Measurements from ENCODE around the gene MYMK.

The MYMK gene

DNA sequence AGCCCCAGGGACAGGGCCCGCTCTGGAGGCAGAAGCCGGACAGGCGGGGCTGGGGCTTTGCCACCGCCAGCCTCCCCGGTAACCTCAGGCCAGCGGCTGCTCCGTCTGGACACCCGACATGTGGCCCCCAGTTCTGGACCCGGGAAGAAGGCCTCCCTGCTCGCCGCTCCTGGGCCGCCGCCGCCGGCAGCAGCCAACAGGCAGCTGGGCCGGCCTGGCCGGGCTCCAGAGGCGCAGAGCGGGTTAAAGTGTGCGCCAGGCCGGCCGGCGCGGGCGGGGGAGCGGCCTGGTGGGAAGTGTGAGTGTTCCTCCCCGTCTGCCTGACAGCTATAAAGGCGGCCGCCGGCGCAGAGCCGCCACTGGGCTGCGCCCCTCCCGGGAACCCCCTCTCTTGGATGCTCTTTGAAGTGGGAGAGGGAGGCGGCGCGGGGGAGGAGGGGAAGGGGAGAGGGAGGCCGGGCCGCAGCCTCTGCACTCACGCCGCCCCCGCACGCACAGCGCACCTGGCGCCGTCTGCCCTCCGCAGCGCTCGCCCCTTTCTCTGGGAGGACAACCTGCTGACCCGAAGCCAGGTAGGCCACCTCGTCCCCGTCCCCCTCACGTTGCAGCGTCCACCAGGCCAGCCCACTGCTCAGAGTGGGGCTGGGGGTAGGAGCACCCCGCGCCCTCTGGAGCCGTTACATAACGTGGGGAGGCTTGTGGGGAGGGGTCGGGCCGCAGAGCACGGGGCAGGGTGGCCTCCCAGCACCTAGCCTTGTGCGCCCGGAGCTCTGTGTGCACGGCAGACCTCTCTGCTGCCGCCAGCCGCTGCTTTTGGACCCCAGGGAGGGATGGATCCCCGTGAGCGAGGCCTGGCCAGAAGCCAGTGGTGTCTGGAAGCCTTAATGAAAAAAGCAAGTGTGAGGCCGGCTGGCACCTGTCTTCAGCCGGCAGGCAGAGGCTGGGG lies 9.9 kb upstream of the MYMK start, which contains the start of gene ADAMTSL2:
TSS of gene ADAMTSL2 (plus strand) at position 359 of the 946 bp plus-strand sequence. CDS start 2,009 bp downstream, outside the sequence.
- peak; percentile 40 for DNase-seq

GRCh38 chr9:133533857-133534256 lies 9.1 kb upstream of the MYMK start:
- no peak for DNase-seq

- peak; percentile 87 for DNase-seq
Observed at GRCh38 chr9:133532937-133533668, 8.3 kb upstream of the MYMK start.

DNA sequence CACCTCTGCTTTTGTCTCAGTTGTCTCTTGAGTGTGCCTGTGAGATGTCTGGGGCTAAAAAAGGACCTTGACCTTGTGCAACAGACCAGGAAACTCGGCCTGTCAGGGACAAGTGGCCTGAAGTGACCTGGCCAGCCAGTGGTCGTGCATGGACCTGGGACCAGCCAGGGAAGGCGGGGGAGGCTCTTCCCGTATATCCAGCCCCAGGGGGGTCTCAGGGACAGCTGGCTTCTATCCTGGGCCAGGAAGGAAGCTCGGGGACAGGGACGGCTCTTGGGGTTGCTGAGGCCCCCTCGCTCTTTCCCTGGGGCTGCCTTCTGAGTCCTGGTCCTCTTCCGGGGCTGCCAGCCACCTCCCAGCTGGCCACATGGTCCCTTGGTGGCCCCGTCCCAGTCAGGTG lies 6.5 kb upstream of the MYMK start:
- no peak for DNase-seq

- no peak for DNase-seq
Observed at GRCh38 chr9:133529874-133530273, 5.1 kb upstream of the MYMK start.

GRCh38 chr9:133529457-133529856 lies 4.7 kb upstream of the MYMK start:
- DNase-seq = no peak

DNA sequence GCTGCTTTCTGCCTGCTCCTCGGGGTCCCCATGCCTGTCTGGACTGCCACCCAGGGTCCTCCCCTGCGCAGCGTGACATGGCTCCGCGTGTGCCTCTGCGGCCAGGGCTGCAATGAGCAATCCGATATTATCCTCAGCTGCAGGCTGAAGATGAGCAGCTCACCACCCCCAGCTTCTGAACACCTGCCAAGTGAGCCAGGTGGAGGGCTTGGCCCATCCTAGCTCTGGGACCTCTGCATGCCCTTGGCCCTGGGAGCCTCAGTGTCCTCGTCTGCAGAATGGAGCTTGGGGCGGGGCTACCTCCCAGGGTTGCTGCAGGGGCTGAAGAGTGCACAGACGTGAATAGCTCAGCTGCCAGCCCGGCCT lies 4.1 kb upstream of the MYMK start:
- DNase-seq = no peak

DNA sequence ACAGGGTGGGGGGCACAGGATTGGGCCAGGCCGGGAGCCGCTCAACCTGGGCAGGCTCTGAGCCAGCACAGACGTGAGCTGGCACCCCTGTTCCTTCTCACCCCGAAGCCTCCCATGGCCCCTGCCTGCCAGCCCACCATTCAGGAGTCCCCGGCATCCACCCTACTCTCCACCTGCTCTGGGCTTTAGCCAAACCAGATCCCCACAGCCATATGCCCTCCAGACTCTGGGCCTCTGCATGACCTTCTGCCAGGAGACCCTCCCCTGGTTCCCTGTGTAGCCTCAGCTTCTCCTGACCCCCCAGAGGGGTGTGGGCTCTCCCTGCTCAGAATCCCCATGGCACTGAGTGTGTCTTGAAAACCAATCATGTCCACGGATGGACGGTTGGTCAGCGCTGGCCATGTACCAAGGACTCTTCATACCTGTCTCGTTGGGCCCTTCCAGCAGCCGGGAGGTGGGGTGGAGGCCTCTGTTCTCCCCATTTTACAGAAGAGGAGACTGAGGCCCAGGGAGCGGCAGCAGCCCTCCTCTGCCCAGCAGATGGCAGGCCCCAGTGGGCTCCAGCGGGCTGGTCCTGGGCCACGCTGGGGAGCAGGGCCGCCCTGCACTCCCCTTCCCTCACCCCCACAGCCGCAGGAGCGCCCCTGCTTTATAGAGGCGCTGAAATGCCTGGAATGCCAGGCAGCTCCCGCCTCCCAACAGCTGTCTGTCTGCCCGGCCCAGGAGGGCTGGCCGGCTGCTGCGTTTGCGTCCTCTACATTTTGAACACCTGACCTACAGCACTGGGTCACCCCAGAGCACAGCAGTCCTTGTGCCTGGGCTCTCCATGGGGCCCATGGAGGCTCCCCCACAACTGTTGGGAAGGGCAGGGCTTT lies 3.5 kb upstream of the MYMK start:
- no peak for DNase-seq

DNA sequence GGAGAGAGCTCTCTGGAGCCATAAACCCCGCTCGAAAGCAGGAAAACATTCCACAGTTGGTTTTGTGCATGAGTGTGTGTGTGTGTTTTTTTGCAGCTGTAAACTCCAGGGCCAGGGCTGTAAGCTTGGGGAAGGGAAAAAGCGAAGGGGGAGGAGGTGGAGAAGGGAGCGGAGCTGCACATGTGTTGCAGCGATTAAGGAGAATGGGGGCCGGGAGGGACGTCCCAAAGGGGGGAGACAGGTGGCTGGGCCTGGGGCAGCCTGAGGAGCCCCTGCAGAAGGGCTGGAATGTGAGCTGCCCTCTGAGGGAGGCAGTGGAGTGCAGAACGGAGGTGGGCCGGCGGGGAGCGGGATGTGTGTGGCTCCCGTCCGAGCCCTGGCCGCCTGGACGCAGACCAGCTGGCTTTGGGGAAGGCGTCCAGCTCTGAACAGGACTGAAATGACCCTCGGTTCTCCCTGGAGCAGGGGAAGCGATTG lies 2.7 kb upstream of the MYMK start:
- no peak for DNase-seq

DNA sequence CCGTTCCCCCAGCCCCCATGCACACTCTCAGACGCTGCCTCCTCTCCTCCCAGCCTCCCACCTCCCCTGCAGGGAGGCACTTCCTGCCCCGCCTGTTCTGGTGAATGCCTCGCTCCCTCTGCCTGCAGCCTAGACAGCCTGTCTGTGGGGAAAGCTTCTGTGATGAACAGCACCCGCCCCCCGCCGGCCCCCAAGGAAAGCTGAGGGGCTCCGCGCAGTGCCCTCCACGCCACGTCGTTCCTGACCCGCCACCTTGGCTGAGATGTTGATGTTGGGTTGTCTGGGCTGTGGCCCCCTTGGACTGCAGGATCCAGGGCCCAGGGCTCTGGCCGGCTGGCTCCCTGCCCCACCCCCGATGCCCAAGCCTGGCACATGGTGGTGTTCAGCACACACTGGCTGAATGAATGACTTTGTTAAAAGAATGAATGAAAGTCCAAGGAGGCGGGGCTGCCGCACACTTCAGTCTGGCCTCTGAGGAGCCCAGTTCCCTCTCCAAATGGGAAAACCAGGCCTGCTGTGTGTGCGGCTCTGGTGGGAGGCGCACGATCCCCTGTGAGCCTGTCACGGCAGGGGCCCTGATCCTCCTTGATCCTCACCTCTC lies 2.1 kb upstream of the MYMK start:
- no peak for DNase-seq

DNA sequence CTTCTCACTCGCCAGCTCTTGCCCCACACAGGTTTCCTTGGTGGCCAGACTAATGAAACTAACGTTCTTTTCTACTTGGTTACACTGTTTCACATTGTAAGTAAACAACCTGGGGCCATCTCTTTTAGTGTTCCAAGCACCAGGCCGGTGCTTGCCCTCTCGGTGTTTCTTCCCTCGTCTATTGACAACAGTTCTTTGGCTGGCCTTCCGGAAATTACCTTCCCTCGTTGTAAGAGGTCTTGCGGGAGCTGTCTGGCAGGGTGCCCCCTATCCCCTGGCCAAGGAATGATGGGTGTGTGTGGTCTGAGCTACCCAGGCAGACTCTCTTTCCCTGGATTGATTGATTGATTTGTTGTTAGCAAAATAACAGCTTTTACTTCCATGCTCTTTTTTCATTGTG lies 918 bp upstream of the MYMK start:
- DNase-seq = no peak

DNA sequence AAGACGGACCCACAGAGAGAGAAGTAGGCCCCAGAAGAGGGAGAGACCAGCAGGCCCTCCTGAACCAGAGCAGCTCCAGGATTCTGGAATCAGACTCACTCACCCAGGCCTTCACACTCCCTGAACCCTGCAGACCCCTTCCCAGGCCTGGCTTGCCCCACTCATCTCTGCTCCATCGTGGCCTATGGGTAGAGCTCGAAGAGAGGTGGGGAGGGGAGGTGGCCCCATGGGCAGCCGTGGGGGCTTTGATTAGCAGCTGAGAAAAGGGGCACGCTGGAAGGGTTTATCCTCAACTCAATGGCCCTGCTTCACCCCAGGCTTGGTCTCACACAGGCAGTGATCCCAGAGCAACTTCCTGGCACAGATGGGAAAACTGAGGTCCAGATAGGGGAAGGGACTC lies 613 bp downstream of the MYMK start:
- no peak for DNase-seq

GRCh38 chr9:133523106-133523505 lies 1.7 kb downstream of the MYMK start:
- no peak for DNase-seq

DNA sequence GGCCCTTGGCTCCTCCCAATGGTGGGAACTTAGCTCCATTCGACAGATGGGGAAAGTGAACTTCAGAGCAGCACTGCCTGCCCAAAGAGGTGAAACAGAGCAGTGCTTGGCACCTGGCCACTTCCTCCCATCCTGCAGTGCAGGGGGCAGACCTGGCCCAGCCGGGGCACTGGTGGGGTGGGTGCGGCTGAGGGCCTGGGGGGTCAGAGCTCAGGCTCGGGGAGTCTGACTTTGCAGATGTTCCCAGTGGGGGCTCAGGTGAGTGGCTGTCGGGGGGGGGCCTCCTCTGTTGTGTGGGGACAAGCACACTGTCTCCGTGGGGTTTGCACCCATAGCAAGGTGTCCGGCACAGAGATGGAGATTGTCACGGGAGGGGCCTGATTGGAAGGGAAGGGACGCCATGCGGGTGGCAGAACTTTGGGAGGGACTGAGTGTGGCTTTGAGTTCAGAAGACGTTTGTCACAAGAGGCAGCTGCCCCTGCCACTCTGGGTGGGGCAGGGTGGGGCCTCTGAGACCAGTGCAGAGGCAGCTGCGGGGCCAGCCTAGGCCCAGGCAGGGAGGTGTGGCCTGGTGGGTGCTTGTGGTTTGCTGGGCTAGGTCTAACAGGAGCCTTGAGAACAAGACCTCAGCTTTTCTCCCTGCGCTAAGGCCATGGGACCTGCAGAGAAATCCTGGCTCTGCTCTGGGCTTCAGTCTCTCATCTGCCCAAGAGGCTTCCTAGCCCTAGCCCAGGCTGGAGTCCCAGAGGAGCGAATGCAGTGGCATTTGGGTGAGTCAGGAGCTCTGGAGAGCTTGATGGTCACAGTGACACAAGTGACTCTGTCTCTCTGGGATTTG lies 2.5 kb downstream of the MYMK start:
- no peak for DNase-seq

DNA sequence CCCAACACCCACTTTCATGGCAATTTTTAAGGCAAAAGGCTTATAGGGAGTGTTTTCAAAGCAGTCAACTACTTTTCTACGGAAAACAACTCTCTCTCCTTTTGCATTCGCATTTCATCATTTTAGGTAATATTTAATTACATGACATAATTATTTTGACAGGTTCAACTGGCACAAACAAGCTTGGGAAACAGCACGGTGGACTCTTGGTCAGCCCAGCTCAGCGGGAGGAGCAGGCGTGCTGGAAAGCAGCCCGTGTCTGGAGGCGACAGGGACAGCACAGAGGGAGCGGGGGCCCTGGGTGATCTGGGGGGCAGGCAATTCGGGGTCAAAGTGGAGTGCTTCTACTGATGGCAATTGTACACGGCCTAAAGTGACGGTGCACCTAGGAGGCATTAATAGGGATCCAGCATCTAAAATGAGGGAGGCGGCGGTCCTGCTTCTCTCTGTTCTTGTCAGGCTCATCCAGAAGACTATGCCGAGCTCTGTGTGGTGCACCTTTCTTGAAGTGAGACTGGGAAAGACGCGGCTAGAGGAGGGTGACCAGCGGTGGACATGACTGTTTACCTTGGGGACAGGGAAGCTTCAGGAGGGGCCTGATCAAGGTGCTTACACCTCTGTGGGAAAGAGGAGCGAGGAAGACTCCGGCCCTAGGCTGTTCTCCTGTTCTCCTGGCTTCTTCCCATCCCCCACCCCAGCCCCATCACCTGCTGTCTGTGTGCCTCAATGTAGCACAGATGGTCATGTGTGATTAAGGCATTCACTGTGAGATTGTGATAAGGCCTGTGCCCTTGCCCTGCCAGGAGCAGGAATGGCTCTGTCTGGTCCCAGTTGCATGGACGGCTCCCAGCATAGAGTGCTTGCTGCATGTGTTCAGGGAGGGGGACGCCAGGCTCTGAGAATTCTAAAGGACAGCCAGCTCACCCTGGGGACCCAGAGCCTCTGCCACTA lies 3.4 kb downstream of the MYMK start:
- DNase-seq = no peak

DNA sequence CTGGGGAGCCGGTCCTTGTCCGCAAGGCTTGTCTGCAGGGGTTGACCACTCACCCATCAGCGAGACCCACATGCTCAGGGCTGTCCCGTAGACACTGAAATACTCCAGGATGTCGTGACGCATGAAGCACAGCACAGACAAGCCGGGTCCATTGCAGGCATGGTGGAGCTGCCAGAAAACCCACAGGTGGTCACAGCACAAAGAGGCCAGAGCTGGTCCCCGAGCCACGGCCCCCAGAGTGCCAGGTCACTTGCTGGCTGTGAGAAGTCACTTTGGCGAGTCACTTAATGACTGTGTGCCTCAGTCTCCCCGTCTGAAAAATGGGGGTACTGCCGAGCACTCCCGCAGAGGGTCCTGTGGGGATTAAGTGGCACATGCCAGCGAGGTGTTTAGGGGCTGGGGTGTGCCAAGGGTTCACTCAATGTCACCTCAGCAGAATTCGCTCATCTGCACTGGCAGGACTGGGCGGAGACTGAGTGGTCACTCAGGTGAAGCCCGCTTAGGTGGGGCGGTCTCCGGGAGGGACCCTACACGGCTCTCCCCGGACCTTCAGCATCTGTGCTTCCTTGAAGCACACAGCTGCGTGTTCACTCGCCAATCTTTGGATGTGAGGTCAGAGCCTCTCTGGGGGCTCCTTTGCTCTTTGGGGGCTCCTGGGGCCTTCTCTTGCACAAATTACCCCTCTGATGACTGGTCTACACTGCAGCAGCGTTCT lies 4.5 kb downstream of the MYMK start:
- no peak for DNase-seq

GRCh38 chr9:133519693-133520092 lies 5.1 kb downstream of the MYMK start:
- no peak for DNase-seq

DNA sequence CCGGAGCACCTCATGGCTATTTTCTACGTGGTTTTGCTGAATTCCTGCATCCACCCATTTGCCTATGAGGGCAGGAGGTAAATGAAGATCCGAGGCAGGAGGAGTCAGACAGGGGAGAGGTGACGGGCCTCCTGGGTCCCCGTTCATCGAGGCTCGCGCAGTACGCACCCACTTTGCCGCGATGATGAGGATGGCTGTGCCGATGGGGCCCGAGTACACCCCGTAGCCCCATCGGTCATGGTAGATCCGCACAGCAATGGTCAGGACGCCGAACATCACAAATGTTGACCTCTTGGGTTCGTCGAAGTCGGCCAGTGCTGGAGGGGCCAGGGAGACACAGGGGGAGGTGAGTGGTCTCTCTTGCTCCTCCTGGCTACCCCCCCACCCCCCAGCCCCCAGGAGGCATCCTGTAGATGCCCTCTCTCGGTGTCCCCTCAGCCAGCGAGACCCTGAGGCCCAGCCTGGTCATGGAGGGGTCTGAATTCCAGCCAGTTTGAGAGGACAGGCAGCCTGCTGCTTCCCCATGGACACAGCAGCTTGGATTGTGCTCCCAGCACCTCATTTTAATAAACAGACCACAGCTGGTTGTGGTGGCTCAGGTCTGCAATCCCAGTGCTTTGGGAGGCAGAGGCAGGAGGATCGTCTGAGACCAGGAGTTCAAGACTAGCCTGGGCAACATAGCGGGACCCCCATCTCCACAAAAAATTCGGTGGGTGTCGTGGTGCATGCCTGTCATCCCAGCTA lies 5.9 kb downstream of the MYMK start:
- no peak for DNase-seq

DNA sequence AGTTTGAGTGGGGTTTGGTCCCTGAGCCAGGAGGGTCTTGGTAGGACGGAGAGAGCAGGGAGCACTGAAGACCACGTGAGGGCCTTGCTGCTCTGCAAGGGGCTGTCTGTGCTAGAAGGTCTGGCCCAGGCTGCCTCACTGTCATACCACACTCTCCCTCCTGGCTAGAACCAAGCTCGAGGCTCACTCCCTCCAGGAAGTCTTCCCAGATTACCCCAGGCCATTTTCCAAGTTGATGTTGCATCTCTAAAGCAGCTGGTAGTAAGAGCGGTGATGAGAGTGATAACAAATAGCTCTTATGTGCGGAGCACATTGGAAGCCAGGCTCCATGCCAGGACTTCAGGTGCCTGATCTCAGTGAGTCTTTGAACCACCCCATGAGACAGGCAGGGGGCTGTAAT lies 6.6 kb downstream of the MYMK start:
- no peak for DNase-seq
